ENCODE measurements around the gene KLHL21.

- TF ChIP-seq CTCF (conservative IDR thresholded peaks at IDR 0.05 in 1 of 2, IDR thresholded peaks at IDR 0.05 in 1 of 2; ENCODE audit: extremely low read depth in 1 of 2, insufficient read depth in 1 of 2, low read depth in 1 of 2, low read length in 2 of 2) (no peak), EZH2 (IDR thresholded peaks at IDR 0.05; ENCODE audit: borderline replicate concordance, low read length) (no peak)
Observed at GRCh38 chr1:6591222-6591621, 11.4 kb downstream of the KLHL21 start.
